Endothelial cell of umbilical vein (primary cell): ENCODE measurements around the gene MAST1.

ENCODE experiments used
- CTCF ChIP-seq, 2 donors: IDR thresholded peaks; 1 replicate in 1 of 2; 2 replicates in 1 of 2; pipeline ENCODE4 v1.5.1; 2011; ENCODE audit warnings: low read length in 2 of 2, mild to moderate bottlenecking in 2 of 2, moderate library complexity in 2 of 2, control low read depth in 1 of 2, inconsistent platforms in 1 of 2, low read depth in 1 of 2; ENCODE audit not compliant: insufficient read depth in 1 of 2; ENCODE audit errors: extremely low read depth in 1 of 2
- EZH2 ChIP-seq: IDR thresholded peaks from 2 replicates; pipeline ENCODE4 v1.6.1; 2012; ENCODE audit warnings: borderline replicate concordance, low read depth, mild to moderate bottlenecking, moderate library complexity, low read length, inconsistent platforms; ENCODE audit not compliant: severe bottlenecking
- MYC ChIP-seq: IDR thresholded peaks from one replicate; pipeline ENCODE4 v1.6.1; 2011; ENCODE audit warnings: mild to moderate bottlenecking, low read depth, low read length
- POLR2A ChIP-seq: IDR thresholded peaks from 2 replicates; pipeline ENCODE4 v1.6.1; 2012; ENCODE audit warnings: low read depth, mild to moderate bottlenecking, control low read depth, low read length

- no peak for TF ChIP-seq CTCF (IDR thresholded peaks at IDR 0.05; ENCODE audit: extremely low read depth in 1 of 2, insufficient read depth in 1 of 2, low read depth in 1 of 2, low read length in 2 of 2)
- TF ChIP-seq POLR2A = no peak
- no peak for TF ChIP-seq EZH2
- TF ChIP-seq MYC = no peak
Observed at GRCh38 chr19:12793290-12794195, 44.8 kb upstream of the MAST1 start.
